ENCODE measurements around the gene ASCL5. TPM values are rescaled to one million over a fixed set of nuclear protein-coding genes. Genes with fewer than 3 reads are reported as not detected.
A peak's percentile ranks its signal among the peaks of the same experiment; 100 is the strongest.

ASCL5 gene
- total and polyA plus RNA-seq, 8 donors: 0.16 to 1.6 (median 1.2) TPM

GRCh38 chr1:201131398-201131797 is 4.4 kb upstream of the ASCL5 start:
- DNase-seq (no peak), ATAC-seq (no peak), FAIRE-seq (no peak)
- Histone ChIP-seq H3K27ac (no peak overlapping the region), H3K36me3 (no peaks in the 10 kb centered on the region), H3K9me3 (no peaks in the 10 kb centered on the region), H3K4me1 (peaks cover 2 to 3% (median 2%) of the 10 kb centered on the region in 3 donors), H3K27me3 (no peaks in the 10 kb centered on the region), H3K4me3 (no peak overlapping the region)
- 38% methylated on average over 4 of the region's 4 CpGs for WGBS, 2 donors
- no peak for TF ChIP-seq CTCF (IDR thresholded peaks at IDR 0.05)
- intact Hi-C loops (cut with DNase I): no loop called here

GRCh38 chr1:201128962-201129361 is 2.0 kb upstream of the ASCL5 start:
- DNase-seq: peak in 1 of 6 donors; percentile 56
- TF ChIP-seq CTCF (IDR thresholded peaks at IDR 0.05): no peak
- H3K4me1 ChIP-seq: peaks cover 22 to 24% (median 24%) of the 10 kb centered on the region in 3 donors

GRCh38 chr1:201128476-201128875 is 1.5 kb upstream of the ASCL5 start:
- WGBS, 2 donors: 54 to 61% methylated on average over 9 of the region's 9 CpGs
- no peak for TF ChIP-seq CTCF (IDR thresholded peaks at IDR 0.05)
- peak overlapping the region in 2 of 4 donors; percentile 38 to 39 for H3K4me3 ChIP-seq
- H3K27ac ChIP-seq: peak overlapping the region in 2 of 4 donors; percentile 76 to 79
- intact Hi-C loops (cut with DNase I): no loop called here
- peaks cover 22 to 29% (median 29%) of the 10 kb centered on the region in 3 donors for H3K4me1 ChIP-seq
- no peaks in the 10 kb centered on the region for H3K36me3 ChIP-seq
- no peaks in the 10 kb centered on the region for H3K27me3 ChIP-seq
- DNase-seq: peak in 1 of 6 donors; percentile 7
- no peaks in the 10 kb centered on the region for H3K9me3 ChIP-seq
- no peak for ATAC-seq
- no peak for FAIRE-seq

More at GRCh38 chr1:201128962-201129361, 2.0 kb upstream of the ASCL5 start:
- Histone ChIP-seq H3K27ac (no peak overlapping the region), H3K36me3 (no peaks in the 10 kb centered on the region), H3K27me3 (no peaks in the 10 kb centered on the region), H3K9me3 (no peaks in the 10 kb centered on the region), H3K4me3 (peak overlapping the region in 1 of 4 donors; percentile 38)
- 82 to 90% methylated on average over 13 of the region's 13 CpGs for WGBS, 2 donors
- intact Hi-C loops (cut with DNase I): no loop called here
- ATAC-seq (no peak), FAIRE-seq (no peak)

GRCh38 chr1:201127755-201128455 is 921 bp upstream of the ASCL5 start:
- intact Hi-C loops (cut with DNase I): no loop called here
- Histone ChIP-seq H3K27me3 (no peaks in the 10 kb centered on the region), H3K27ac (peak overlapping the region; percentile 7 to 79 (median 77)), H3K4me1 (peaks cover 22 to 29% (median 29%) of the 10 kb centered on the region in 3 donors), H3K4me3 (peak overlapping the region in 2 of 4 donors; percentile 38 to 39), H3K36me3 (no peaks in the 10 kb centered on the region), H3K9me3 (no peaks in the 10 kb centered on the region)
- FAIRE-seq: no peak
- WGBS, 2 donors: 58 to 63% methylated on average over 17 of the region's 17 CpGs
- DNase-seq: peak in 2 of 6 donors; percentile 39
- TF ChIP-seq CTCF (IDR thresholded peaks at IDR 0.05): no peak
- peak in 1 of 4 donors; percentile 14 for ATAC-seq

- H3K4me1 ChIP-seq: peaks cover 22 to 29% (median 29%) of the 10 kb centered on the region in 3 donors
- TF ChIP-seq CTCF (IDR thresholded peaks at IDR 0.05): no peak
- peak overlapping the region; percentile 70 to 79 (median 77) for H3K27ac ChIP-seq
- 20 to 29% methylated on average over 3 of the region's 3 CpGs for WGBS, 2 donors
- intact Hi-C loops (cut with DNase I): no loop called here
- H3K9me3 ChIP-seq: no peaks in the 10 kb centered on the region
- FAIRE-seq: no peak
- no peak for ATAC-seq
- no peak for DNase-seq
- no peaks in the 10 kb centered on the region for H3K27me3 ChIP-seq
- peak overlapping the region in 2 of 4 donors; percentile 38 to 39 for H3K4me3 ChIP-seq
- no peaks in the 10 kb centered on the region for H3K36me3 ChIP-seq
Measured at GRCh38 chr1:201126463-201126831, 537 bp downstream of the ASCL5 start.
